ENCODE data around the gene RAB7B. TPM values are rescaled to one million over a fixed set of nuclear protein-coding genes. Genes with fewer than 3 reads are reported as not detected.
"Not testable (repeated sequence)": the region's sequence is repeated elsewhere in the genome, so short reads cannot be mapped to it uniquely, and the experiment has no call there.

The RAB7B gene
- under 1 TPM in 1 of 2 donors, not detected in 1; 0.78 TPM for total RNA-seq

DNA sequence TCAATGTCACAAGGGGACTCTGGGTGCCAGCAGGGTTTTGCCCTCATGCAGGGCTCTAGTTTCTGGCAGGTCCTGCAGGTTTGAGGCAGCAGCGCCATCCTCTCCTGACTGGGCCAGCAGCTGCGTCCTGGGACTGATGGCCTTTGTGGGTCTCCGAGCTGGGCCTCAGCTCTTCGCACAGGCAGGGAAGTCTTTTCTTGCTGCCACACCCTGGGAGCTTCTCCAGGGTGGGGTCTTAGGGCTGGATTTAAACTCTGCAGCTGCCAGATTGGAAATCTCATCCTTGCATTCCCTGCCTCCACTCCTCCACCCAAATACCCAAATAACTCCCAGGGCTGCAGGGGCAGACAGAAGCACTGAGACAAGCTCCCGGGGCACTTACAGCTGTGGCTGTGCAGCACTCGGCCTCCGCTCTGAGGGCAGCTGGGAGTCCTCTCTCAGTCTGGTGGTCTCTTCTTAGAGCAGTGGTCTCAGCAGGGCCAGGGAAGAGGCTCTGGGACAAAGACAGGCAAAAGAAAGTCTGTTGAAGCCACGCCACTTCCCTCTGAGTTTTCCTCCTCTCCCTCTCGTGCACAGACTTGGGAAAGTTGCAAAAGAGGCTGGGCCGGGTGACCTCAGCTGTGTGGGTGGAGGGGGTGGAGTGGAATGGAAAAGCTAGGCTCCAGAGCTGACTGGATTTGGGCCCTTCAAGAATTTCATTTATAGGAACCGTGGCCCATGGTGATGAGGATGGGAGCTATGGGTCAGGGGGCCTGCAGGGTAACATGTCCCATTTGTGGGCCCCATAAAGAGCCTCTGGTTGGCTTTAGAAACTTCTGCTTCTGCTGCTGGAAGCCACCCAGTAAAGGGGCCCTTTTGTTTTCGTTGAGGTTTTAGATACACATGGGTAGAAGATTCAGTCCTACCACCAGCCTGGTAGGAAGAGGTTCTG lies at the start of gene RAB7B:
Gene RAB7B, minus strand, starts transcription at position 525 of the 931 bp plus-strand sequence. CDS start 9,260 bp downstream, outside the sequence.
- peak within 1 kb of the TSS in 1 of 4 donors; percentile 2 for H3K27ac ChIP-seq
- intact Hi-C loops (cut with DNase I): no loop called here
- no peaks in the 10 kb centered on the region for H3K36me3 ChIP-seq (replicated peaks in 1 of 2; ENCODE audit: insufficient read depth in 1 of 2, low read depth in 2 of 2)
- no peak for TF ChIP-seq POLR2A (IDR thresholded peaks at IDR 0.05)
- TF ChIP-seq, protein P1, sequence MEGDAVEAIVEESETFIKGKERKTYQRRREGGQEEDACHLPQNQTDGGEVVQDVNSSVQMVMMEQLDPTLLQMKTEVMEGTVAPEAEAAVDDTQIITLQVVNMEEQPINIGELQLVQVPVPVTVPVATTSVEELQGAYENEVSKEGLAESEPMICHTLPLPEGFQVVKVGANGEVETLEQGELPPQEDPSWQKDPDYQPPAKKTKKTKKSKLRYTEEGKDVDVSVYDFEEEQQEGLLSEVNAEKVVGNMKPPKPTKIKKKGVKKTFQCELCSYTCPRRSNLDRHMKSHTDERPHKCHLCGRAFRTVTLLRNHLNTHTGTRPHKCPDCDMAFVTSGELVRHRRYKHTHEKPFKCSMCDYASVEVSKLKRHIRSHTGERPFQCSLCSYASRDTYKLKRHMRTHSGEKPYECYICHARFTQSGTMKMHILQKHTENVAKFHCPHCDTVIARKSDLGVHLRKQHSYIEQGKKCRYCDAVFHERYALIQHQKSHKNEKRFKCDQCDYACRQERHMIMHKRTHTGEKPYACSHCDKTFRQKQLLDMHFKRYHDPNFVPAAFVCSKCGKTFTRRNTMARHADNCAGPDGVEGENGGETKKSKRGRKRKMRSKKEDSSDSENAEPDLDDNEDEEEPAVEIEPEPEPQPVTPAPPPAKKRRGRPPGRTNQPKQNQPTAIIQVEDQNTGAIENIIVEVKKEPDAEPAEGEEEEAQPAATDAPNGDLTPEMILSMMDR (IDR thresholded peaks at IDR 0.05): no peak
- peaks cover 6% of the 10 kb centered on the region for H3K4me1 ChIP-seq
- no peaks in the 10 kb centered on the region for H3K27me3 ChIP-seq
- no peaks in the 10 kb centered on the region for H3K9me3 ChIP-seq
- 51 to 61% methylated on average over 9 to 12 of the region's 12 CpGs for WGBS, 2 donors
- ATAC-seq (peak; percentile 68), DNase-seq (peak in 3 of 4 donors; percentile 36 to 63 (median 45))
- H3K4me3 ChIP-seq: no peak within 1 kb of the TSS

DNA sequence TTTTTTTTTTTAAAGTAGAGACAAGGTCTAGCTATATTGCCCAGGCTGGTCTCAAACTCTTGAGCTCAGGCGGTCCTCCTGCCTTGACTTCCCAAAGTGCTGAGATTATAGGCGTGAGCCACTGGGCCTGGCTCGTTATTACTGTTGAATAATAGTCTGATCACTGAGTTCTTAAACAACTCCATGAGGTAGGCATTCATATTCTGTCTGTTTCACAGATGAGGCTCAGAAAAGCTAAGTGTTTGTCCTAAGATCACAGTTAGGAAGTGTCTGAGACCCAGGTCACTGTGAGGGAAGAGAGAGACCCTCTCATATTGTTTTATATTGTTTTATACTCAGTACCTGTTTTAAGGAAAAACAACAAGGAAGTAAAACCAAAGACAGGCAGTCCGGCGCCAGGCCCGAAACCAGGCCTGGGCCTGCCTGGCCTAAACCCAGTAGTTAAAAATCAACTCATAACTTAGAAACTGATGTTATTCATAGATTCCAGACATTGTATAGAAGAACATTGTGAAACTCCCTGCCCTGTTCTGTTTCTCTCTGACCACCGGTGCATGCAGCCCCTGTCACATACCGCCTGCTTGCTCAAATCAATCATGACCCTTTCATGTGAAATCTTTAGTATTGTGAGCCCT lies 49.2 kb upstream of the RAB7B start:
- ATAC-seq; H3K27me3 ChIP-seq; intact Hi-C loops (cut with DNase I); H3K9me3 ChIP-seq; H3K4me3 ChIP-seq; DNase-seq; H3K36me3 ChIP-seq (replicated peaks in 1 of 2; ENCODE audit: insufficient read depth in 1 of 2, low read depth in 2 of 2): not testable (repeated sequence)
- peak overlapping the region in 3 of 4 donors; percentile 54 to 71 (median 56) for H3K27ac ChIP-seq
- WGBS, 2 donors: 67 to 69% methylated on average over 6 of the region's 8 CpGs
- peaks cover 27% of the 10 kb centered on the region for H3K4me1 ChIP-seq

DNA sequence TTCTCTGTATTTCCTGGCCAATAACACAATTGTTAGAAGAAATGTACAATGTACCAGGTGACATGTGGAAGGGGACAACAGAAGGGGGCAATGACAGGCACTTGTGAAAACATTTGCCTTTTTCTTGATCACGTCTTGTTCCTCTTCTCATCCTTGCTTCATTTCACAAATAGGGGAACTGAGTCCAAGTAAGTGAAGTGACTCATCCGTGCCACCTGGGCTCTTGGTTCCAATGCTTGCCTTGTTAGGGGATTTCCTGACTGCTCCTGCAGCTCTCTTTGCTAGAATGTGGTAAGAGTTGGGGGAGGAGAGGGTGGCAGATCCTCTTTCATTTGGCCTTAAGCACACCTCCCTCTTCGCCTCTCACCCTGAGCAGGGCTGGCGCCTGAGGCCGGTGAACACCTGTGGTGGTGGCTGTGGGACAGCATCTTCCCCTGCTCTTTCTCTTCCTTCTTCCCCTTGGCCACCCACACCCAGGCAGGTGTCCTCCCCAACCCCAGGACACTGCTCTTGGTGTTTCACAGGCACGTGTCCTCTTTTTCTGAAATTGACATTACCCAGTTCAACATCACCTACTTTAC lies 47.5 kb upstream of the RAB7B start:
- DNase-seq (peak in 1 of 4 donors; percentile 40), ATAC-seq (no peak)
- Histone ChIP-seq H3K4me1 (peaks cover 27% of the 10 kb centered on the region), H3K27ac (no peak overlapping the region), H3K9me3 (no peaks in the 10 kb centered on the region), H3K36me3 (replicated peaks in 1 of 2; ENCODE audit: insufficient read depth in 1 of 2, low read depth in 2 of 2) (no peaks in the 10 kb centered on the region), H3K27me3 (no peaks in the 10 kb centered on the region), H3K4me3 (no peak overlapping the region)
- 79 to 84% methylated on average over 6 of the region's 6 CpGs for WGBS, 2 donors
- TF ChIP-seq POLR2A (IDR thresholded peaks at IDR 0.05): no peak
- TF ChIP-seq, protein P1 (IDR thresholded peaks at IDR 0.05): no peak
- intact Hi-C loops (cut with DNase I): no loop called here

DNA sequence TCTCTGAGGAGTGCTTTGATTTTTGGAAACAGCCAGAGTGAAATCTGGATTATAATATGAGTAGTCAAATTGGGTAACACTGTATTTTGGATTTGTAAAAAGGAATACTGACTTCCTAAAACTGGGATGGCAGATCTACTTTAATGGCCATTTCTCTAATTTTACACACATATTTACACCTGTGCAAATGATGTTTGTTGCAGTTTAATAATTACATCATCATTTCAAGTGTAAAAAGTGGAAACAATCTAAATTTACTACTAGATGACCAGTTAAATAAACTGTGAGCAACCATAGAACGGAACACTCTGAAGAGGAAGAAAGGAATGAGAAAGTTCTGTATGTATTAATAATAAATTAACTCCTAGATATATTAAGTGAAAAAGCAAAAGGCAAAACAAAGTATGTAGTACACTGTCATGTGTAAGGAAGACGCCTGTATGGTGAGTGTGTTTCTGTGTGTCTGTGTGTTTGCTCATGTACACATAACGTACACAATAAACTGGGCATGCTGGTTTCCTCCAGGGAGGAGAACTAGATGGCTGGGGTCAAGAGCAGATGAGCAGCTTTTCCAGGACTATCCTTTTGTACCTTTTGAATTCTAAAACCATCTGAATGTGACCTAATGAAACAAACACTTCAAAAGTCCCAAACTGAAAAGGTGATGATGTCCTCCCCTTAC lies 46.9 kb upstream of the RAB7B start:
- H3K4me3 ChIP-seq: no peak overlapping the region
- DNase-seq (no peak), ATAC-seq (no peak)
- no peaks in the 10 kb centered on the region for H3K36me3 ChIP-seq (replicated peaks in 1 of 2; ENCODE audit: insufficient read depth in 1 of 2, low read depth in 2 of 2)
- peaks cover 27% of the 10 kb centered on the region for H3K4me1 ChIP-seq
- no peak overlapping the region for H3K27ac ChIP-seq
- intact Hi-C loops (cut with DNase I): no loop called here
- no peaks in the 10 kb centered on the region for H3K9me3 ChIP-seq
- no peak for TF ChIP-seq POLR2A (IDR thresholded peaks at IDR 0.05)
- TF ChIP-seq, protein P1 (IDR thresholded peaks at IDR 0.05): no peak
- H3K27me3 ChIP-seq: no peaks in the 10 kb centered on the region
- WGBS, 2 donors: 77 to 88% methylated on average over 3 of the region's 3 CpGs

All from body of pancreas (tissue), 4 donors.